GM18520 (cell line): Measurements from ENCODE around the gene FOLR2.
"Not testable (repeated sequence)": the region's sequence is repeated elsewhere in the genome, so short reads cannot be mapped to it uniquely, and the experiment has no call there.

Source experiments
- ATAC-seq: cut with Tn5 transposase; IDR thresholded peaks from one replicate; pipeline ENCODE4 v1.9.1; 2021; ENCODE audit not compliant: unreplicated experiment

The FOLR2 gene

GRCh38 chr11:72266960-72267359, 50.4 kb downstream of the FOLR2 start:
- not testable (repeated sequence) for ATAC-seq

- ATAC-seq = no peak
Observed at GRCh38 chr11:72267956-72268617, 51.5 kb downstream of the FOLR2 start.
